B cell (primary cell): ENCODE data around the gene PAK2.

Source experiments
- EZH2 ChIP-seq: IDR thresholded peaks from 2 replicates; pipeline ENCODE4 v1.6.1; 2012; ENCODE audit warnings: borderline replicate concordance, low read depth, mild to moderate bottlenecking, moderate library complexity, low read length; ENCODE audit not compliant: insufficient read depth, poor library complexity, severe bottlenecking
- TF ChIP-seq, protein P1 (sequence below): fragments of 200-600 bp; IDR thresholded peaks from one replicate; pipeline ENCODE4 v1.8.0; 2022; ENCODE audit warnings: antibody characterized with exemption, mild to moderate bottlenecking

DNA sequence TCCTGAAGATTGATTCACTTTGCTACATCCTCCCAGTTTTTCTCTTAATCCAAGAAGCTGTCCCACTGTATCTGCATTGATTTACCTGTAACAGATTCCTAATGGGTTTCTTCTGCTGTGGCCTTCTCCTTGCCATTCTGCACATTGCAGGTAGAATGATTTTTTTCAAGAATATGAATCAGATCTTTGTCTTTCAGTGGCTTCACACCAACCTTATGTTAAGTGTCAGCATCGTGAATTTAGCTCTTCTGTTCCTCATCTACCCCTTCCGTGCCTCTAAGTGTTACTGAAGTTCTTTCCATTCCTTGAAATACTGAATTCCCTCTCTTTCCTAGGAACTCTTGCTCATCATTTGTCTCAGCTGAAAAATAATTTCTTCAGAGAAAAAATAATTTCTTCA, 135.6 kb downstream of the PAK2 start:
- TF ChIP-seq EZH2: no peak
- TF ChIP-seq, protein P1, sequence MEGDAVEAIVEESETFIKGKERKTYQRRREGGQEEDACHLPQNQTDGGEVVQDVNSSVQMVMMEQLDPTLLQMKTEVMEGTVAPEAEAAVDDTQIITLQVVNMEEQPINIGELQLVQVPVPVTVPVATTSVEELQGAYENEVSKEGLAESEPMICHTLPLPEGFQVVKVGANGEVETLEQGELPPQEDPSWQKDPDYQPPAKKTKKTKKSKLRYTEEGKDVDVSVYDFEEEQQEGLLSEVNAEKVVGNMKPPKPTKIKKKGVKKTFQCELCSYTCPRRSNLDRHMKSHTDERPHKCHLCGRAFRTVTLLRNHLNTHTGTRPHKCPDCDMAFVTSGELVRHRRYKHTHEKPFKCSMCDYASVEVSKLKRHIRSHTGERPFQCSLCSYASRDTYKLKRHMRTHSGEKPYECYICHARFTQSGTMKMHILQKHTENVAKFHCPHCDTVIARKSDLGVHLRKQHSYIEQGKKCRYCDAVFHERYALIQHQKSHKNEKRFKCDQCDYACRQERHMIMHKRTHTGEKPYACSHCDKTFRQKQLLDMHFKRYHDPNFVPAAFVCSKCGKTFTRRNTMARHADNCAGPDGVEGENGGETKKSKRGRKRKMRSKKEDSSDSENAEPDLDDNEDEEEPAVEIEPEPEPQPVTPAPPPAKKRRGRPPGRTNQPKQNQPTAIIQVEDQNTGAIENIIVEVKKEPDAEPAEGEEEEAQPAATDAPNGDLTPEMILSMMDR: no peak
